Stimulated activated CD8-positive, alpha-beta memory T cell treated with anti-CD3 and anti-CD28 coated beads, Interleukin-4, amount 100 ng/mL, for 24 hours (primary cell): ENCODE results near the gene GNRH2.
"Not testable (repeated sequence)": the region's sequence is repeated elsewhere in the genome, so short reads cannot be mapped to it uniquely, and the experiment has no call there.

ENCODE experiments used
- DNase-seq: peaks from one replicate; pipeline ENCODE4 v3.0.0-alpha.2; 2020; ENCODE audit warnings: low read depth

GNRH2 gene

DNA sequence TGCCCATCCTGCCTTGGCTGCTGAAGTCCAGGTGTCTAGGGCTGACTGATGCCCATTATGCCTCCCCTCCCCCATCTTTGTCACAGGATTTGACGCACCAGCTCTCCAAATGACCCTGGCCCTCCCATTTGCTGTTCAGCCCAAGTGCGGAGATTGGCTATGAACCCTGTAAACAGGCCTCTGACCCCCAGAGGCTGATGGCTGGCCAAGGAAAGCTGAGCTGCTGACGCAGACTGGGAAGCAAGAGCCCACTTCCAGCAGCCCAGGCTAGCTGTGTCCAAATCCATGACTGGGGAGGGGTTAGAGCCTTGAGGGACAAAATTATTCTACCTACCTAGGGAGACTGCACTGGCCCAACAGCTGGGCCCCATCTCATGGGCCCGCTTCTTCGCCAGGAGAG, 797 bp upstream of the GNRH2 start:
- no peak for DNase-seq

DNA sequence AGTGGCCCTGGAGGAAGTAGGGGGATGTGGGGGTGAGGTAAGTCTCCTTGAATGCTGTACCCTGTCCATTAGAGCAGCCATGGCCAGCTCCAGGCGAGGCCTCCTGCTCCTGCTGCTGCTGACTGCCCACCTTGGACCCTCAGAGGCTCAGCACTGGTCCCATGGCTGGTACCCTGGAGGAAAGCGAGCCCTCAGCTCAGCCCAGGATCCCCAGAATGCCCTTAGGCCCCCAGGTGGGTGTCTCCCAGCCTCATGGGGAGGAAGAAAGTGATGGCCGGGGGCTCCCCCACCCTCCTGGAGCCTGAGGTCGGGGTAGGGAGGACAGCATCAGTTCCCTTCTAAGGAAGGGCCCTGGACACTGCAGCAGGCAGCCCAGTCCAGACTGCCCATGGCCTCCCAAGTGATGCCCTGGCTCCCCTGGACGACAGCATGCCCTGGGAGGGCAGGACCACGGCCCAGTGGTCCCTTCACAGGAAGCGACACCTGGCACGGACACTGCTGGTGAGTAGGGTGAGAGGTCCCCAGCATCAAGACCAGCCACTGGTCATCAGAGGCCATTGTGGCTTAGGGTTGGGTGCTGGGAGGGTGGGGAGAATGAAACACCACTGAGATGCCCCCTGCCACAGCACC, 1.0 kb downstream of the GNRH2 start:
- no peak for DNase-seq

DNA sequence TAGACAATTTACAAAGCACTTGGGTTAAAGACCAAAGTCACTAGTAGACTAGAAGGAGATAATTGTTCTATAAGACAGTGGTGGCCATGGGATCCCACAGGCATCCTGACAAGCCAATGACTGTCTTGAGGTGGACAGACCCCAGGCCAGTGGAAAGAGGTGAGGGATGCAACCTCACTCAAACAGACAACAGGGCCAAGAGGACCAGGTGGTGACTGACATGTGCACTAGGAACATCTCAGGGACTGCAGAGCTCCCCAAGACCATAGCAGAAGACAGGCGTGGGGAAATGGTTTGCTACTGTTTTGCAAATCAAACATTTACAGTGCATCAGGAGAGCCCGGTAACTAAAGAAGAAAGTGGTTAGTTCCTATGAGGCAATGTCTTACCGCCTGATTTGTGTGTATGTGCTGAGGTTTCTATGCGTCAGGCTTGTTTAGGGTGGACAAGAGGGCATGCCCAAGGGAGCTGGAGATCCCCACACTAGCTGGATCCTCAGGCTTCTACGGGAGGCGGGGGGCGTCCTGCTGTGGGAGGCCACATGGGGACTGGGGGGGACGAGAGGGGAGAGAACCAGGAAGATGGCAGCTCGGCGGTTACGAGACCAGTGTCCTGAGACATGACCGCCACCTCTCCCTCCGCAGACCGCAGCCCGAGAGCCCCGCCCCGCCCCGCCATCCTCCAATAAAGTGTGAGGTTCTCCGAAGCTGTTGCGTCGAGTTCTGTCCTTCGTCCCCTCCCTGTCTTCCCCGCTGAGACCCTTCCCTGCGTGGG, 1.8 kb downstream of the GNRH2 start:
- peak; percentile 29 for DNase-seq

DNA sequence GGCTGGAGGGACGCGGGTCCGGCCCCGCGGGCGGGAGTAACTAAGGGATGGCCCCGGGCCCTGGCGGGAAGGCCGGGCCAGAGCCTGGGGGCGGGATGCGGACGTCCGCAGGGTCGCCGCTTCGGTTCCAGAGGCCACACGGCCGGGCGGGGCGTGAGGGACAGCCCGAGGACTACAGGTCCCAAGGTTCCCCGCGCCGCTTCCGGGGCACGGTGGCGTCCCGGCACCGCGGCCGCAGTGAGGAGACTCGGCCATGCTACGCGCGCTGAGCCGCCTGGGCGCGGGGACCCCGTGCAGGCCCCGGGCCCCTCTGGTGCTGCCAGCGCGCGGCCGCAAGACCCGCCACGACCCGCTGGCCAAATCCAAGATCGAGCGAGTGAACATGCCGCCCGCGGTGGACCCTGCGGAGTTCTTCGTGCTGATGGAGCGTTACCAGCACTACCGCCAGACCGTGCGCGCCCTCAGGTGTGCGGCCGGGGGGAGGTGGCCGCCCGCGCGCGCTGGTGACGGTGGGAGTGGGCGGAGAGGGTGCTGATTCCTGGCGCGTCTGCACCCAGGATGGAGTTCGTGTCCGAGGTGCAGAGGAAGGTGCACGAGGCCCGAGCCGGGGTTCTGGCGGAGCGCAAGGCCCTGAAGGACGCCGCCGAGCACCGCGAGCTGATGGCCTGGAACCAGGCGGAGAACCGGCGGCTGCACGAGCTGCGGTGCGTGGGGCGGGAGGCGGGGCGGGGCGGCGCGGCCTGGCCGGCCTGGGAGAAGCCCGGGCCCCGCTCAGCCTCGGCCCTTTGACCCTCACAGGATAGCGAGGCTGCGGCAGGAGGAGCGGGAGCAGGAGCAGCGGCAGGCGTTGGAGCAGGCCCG, 2.6 kb downstream of the GNRH2 start, which contains the start of gene MRPS26:
Gene MRPS26, plus strand, starts transcription at position 237 of the 861 bp plus-strand sequence. Its CDS starts 17 bp downstream, at position 254.
- peak; percentile 78 for DNase-seq

DNA sequence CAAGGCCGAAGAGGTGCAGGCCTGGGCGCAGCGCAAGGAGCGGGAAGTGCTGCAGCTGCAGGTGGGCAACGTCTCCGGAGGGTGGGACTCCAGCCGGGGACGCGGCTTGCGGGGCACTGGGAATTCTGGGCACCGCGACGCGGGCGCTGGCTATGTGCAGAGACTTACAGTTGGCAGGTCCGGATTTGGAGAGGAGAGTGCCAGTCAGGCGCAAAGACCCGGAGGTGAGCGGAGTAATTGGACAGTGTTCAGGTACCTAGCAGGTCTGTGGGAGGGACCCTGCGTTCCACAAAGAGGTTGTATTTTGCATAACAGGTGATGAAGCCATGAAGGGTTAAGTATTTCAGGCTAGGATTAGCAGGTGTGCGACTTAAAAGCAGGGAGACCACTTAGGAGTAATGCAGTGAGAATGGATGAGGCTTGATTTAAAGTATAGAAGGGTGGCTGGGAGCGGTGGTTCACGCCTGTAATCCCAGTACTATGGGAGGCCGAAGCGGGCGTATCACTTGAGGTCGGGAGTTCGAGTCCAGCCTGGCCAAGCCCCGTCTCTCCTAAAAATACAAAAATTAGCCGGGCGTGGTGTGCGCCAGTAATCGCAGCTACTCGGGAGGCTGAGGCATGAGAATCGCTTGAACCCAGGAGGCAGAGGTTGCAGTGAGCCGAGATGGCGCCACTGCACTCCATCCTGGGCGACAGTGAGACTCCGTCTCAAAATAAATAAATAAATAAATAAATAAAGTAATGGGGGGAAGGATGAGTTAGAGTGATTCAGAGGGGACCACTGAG, 3.4 kb downstream of the GNRH2 start:
- no peak for DNase-seq

DNA sequence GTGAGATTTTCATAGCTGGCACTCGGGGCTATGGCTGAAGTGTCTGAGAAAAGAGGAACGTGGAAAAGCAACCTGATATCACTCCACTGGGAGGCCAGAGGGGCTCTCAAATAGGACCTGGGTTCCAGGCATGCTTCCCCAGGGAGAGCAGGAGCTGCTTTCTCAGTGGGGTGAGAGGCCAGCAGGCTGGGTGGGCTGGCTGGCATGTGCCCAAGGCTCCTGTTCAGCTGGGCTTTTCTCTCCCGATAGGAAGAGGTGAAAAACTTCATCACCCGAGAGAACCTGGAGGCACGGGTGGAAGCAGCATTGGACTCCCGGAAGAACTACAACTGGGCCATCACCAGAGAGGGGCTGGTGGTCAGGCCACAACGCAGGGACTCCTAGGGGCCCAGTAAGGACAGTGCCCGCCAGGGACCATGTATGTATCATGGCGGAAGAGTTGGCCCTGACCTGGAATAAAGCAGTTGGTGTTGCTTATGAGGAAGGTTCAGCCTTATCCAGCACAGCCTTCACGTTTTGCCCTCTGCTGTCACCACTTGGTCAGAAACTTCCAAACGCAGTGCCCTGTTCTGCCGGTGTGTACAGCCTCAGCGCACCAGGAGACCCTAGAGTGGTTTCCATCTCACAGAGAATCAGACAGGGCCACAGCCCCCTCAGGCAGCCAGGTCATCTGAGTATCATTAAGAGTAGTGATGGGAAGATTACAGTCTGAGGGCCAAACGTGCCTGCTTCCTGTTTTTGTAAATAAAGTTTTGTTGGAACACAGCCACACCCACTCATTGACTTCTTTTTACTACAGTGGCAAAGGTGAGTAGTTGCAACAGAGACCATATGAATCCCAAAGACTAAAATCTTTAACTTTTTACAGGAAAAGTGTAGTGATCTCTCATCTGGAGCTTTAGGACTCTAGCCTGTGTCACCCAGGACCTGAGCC, 4.3 kb downstream of the GNRH2 start:
- DNase-seq: no peak

DNA sequence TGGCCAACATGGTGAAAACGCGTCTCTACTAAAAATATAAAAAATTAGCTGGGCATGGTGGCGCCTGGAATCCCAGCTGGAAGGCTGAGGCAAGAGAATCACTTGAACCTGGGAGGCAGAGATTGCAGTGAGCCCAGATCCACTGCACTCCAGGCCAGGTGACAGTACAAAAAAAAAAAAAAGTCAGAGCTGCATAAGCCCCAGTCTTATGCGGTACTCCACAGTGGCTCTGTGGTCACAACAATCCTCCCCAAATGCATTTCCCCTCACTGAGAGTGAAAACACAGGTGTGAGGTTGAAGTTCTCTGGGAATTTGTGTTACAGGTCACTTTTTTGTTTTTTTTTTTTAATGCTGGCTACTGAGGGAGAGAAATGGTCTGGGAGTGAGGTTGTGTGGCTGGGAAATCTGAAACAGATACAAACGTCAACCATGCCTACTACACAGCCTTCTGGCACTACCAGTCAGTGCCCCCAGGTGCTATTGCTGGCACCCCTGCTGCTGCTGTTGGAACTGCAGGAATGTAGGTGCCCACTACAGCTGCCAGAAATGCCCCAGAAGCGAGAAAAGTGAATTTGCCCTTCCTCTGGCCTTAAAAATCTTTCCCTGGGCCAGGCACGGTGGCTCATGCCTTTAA, 8.1 kb downstream of the GNRH2 start:
- no peak for DNase-seq

DNA sequence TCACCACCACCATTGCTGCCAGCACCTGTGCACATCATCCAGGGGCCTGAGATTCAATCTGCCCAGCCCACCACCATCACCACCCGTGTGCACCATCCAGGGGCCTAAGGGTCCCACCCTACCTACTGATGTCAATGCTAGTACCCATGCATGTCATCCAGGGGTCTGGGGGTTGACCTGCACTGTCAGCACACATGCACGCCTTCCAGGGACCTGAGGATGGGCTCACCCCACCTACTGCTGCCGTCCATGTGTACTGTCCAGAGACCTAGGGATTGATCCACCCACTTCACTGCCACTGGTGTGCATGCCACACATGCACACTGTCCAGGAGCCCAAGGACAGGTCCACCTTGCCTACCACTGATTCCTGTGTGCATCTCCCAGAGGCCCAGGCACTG, 16.1 kb downstream of the GNRH2 start:
- DNase-seq: no peak

DNA sequence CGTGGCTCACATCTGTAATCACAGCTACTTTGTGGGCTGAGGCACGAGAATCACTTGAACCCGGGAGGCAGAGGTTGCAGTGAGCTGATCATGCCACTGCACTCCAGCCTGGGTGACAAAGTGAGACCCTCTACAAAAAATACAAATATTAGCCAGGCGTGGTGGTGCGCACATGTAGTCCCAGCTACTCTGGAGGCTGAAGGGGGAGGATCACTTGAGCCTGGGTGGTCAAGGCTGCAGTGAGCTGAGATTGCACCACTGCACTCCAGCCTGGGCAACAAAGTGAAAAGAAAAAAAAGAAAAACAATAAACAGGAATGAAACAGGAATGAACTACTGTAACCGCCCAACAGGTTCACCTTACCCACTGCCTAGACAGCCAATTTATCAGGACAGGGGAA, 20.7 kb downstream of the GNRH2 start:
- DNase-seq: not testable (repeated sequence)

DNA sequence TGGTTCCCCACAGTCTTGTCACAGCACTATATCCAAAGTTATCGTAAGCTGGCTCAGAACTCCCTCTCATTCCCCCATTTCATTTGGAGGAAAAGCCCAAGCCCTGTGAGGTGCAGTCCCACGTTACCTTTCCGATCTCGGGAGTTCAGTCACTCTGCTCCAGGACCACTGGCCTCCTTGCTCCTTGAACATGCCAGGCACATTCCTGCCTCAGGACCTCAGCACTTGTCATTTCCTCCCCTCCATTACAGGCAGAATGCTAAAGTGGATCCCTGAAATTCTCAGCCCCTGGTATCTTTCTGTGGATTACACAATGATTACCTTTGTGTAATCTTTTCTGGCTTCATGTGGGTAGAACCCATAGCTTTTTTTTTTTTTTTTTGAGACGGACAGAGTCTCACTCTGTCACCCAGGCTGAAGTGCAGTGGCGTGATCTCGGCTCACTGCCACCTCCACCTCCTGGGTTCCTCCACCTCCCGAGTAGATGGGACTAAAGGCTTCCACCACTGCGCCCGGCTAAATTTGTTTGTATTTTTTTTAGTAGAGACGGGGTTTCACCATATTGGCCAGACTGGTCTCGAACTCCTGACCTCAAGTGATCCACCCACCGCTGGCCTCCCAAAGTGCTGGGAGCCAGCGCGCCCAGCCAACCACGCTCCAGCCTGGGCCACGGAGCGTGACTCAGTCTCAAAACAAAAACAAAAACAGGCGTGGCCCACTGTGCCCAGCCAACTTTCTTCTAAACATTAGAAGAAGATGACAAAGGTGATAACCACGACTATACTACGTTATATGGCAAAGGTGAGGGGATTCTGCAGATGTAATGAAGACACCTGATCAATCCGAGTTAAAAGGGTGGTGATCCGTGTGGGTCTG, 24.0 kb downstream of the GNRH2 start:
- DNase-seq: no peak

DNA sequence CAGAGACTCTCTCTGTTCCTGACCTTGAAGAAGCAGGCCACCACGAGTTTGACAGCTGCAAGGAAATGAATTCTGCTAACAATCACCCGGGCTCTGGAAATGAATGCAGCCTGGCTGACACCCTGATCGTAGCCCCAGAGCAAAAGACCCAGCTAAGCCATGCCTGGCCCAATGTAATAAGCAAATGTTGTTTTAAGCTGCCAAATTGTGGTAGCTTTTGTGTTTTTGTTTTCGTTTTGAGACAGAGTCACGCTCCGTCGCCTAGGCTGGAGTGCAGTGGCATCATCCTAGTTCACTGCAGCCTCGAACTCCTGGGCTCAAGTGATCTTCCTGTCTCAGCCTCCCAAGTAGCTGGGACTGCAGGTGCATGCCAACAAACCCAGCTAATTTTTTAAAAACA, 24.7 kb downstream of the GNRH2 start:
- DNase-seq: no peak

DNA sequence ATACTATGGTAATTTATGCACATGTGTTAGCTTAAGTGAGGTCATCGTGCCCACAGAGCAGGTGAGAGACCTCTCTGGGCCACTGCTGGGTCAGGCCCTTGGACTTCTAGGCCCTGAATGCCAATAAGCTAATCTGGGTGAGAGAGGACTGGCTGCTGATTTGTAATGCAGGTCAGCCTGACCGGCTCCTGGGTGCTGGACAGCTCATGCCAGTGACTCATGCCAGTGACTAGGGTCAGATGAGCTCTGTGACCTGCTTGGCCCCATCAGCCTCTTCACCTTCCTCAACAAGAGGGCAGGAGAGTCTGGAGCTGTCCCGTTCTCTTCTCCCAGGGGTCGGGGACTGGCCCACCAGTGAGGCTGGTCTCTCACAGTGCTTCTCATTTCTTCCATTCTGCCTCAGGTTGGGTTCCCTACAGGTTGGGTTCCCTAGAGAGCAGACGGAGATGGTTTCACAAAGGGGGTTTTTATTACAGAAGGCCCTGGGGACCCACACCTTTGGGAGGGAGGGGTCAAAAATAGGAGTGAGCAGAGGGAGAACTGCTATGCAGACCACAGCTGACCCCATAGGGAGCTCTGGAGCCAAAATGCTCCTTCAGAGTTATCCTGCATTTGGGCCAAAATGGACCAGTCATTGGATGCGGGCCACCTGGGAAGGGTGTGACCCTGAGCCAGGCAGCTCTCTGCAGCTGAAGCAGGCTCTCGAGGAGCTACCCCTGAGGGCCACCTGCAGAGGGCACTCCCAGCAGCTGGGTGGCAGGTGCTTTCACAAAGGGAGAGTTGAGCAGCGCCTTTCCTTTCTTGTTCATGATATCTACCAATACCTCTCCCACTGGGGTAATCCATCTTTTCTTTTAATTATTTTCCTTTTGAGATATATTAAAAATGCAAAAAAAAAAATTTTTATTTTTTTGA, 25.8 kb downstream of the GNRH2 start:
- DNase-seq: no peak

DNA sequence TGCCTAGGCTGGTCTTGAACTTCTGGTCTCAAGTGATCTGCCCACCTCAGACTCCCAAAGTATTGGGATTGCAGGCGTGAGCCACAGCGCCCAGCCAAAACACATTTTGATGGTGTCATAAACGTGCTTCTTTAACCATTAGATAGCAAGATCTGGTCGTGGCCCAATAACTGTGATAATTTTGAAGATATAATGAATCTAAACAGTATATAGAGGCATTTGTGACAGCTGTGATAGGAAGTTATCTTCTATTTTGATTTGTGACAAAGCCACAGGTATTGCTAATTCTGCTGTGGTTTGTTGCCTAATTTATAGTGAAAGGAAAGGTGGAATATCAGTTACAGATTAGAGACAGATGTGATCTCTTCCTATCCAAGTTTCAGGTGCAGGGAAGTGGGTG, 27.3 kb downstream of the GNRH2 start:
- no peak for DNase-seq

DNA sequence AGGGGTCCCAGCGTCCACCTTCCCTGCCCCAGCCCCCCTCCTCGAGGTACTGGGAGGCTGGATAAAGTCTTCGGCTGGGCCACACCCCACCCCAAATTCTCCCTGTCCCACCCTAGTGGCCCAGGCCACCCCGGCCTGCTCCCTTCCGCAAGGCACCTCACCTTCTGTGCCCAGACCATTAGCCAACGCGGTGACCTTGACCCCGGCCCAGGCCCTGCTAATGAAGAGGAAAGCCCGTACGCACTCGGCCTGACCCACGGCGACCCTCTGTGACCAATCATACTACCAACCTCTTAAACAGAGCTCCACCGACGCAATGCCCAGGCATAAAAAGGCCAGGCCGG, 27.8 kb downstream of the GNRH2 start:
- DNase-seq: no peak

DNA sequence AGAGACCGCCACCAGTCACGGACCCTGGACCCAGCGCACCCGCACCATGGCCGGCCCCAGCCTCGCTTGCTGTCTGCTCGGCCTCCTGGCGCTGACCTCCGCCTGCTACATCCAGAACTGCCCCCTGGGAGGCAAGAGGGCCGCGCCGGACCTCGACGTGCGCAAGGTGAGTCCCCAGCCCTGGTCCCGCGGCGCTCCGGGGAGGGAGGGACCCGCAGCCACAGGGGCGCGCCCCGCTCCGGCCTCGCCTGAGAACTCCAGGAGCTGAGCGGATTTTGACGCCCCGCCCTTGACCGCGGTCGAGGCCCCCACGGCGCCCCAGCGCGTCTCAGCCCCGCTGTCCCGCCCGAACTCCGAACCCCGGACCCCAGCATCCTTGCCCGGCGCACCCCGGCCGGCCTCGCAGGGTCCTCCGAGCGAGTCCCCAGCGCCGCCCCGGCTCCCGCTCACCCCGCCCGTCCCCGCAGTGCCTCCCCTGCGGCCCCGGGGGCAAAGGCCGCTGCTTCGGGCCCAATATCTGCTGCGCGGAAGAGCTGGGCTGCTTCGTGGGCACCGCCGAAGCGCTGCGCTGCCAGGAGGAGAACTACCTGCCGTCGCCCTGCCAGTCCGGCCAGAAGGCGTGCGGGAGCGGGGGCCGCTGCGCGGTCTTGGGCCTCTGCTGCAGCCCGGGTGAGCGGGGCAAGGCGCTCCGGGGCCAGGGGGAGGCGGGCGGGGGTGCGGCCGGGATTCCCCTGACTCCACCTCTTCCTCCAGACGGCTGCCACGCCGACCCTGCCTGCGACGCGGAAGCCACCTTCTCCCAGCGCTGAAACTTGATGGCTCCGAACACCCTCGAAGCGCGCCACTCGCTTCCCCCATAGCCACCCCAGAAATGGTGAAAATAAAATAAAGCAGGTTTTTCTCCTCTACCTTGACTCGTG, 28.4 kb downstream of the GNRH2 start, which contains the start of gene OXT:
Gene OXT, plus strand, starts transcription at position 11 of the 920 bp plus-strand sequence. Its CDS starts 36 bp downstream, at position 47.
- DNase-seq: peak; percentile 50

DNA sequence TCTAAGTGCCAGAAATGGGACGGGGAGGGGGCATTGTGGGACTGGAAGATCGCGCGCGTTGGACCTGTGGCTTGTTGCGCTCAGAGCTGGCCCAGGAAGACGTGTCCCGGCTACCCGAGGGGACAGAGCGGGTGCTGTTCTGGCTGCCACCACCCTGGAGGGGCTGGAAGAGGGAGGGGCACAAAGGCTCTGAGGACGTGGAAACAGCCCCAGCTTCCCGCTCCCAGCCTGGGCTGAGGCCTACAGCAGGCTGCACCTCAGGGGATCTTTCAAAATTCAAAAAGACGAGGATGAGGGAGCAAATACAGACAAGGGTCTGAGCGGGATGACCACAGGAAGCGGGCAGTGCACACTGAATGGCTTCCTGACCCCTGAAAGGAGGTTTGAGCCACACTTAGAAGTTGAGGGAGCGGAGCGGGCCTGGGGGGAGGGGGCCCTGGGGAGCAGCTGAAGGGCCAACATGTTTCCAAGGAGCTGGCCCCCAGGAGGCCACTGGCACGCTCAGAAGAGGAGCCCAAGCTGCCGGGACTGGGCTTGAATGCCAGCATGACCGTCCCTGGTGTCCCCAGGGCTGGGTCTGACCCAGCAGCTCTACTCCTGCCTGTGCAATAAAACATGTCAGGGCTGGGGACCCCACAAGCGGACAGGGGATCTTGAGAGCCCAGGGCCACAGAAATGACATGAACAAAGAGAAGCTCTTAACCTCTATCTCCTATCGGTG, 29.3 kb downstream of the GNRH2 start:
- no peak for DNase-seq
